ENCODE data around the gene CARD11. TPM values are rescaled to one million over a fixed set of nuclear protein-coding genes. Genes with fewer than 3 reads are reported as not detected.

Gene CARD11
- total and polyA plus RNA-seq, 2 of the 13 experiments (the other 11 are each of a cell fraction or from before 2014, with no cell fraction given) = 0.04 TPM; not detected in 1

- TF ChIP-seq ARID5B (CRISPR knock-in tag; IDR thresholded peaks at IDR 0.05) = no peak
- TF ChIP-seq ZNF75D (CRISPR knock-in tag; IDR thresholded peaks at IDR 0.05; ENCODE audit: borderline replicate concordance) = no peak
- TF ChIP-seq, protein P1, sequence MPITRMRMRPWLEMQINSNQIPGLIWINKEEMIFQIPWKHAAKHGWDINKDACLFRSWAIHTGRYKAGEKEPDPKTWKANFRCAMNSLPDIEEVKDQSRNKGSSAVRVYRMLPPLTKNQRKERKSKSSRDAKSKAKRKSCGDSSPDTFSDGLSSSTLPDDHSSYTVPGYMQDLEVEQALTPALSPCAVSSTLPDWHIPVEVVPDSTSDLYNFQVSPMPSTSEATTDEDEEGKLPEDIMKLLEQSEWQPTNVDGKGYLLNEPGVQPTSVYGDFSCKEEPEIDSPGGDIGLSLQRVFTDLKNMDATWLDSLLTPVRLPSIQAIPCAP (CRISPR knock-in tag; IDR thresholded peaks at IDR 0.05; ENCODE audit: low read depth) = no peak
- TF ChIP-seq, protein P2, sequence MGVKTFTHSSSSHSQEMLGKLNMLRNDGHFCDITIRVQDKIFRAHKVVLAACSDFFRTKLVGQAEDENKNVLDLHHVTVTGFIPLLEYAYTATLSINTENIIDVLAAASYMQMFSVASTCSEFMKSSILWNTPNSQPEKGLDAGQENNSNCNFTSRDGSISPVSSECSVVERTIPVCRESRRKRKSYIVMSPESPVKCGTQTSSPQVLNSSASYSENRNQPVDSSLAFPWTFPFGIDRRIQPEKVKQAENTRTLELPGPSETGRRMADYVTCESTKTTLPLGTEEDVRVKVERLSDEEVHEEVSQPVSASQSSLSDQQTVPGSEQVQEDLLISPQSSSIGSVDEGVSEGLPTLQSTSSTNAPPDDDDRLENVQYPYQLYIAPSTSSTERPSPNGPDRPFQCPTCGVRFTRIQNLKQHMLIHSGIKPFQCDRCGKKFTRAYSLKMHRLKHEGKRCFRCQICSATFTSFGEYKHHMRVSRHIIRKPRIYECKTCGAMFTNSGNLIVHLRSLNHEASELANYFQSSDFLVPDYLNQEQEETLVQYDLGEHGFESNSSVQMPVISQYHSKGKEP (CRISPR knock-in tag; IDR thresholded peaks at IDR 0.05) = no peak
- no peak for TF ChIP-seq STAT5B (CRISPR knock-in tag; IDR thresholded peaks at IDR 0.05)
- TF ChIP-seq EP300 (IDR thresholded peaks at IDR 0.05; ENCODE audit: low read depth in 2 of 2, low read length in 2 of 2) = no peak
- TF ChIP-seq EP300 (CRISPR knock-in tag; IDR thresholded peaks at IDR 0.05; ENCODE audit: borderline replicate concordance) = no peak
- no peak for TF ChIP-seq CREBL2 (CRISPR knock-in tag; IDR thresholded peaks at IDR 0.05; ENCODE audit: borderline replicate concordance)
- no peak for TF ChIP-seq ARHGAP35 (CRISPR knock-in tag; IDR thresholded peaks at IDR 0.05; ENCODE audit: borderline replicate concordance)
These were observed 34.8 kb upstream of the CARD11 start (continued) for GRCh38 chr7:3078514-3078913.
